Kidney capillary endothelial cell (primary cell): Measurements from ENCODE around the gene CPM.

Experiments used
- DNase-seq: peaks from one replicate; pipeline ENCODE4 v3.0.0-alpha.2; 2018; ENCODE audit warnings: low spot score

CPM gene

DNA sequence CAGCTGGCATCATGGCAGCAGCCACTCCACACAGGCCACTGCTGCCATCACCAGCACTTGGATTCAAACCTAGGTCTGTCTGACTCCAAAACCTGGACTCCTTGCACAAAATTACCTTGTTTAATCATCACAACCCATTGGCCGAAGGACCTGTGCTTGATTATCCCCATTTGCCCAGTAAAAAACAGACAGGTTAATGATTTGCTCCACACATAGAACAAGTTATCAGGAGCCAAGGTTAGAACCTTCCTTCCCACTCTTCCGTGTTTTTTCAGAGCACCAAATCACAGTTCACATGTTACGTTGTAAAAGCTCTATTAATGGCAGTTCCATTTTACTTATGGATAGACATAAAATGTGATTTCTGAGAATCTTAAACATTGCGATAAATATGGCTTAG lies 23.5 kb upstream of the CPM start:
- DNase-seq = no peak

GRCh38 chr12:68954811-68955210 lies 21.8 kb upstream of the CPM start:
- no peak for DNase-seq

DNA sequence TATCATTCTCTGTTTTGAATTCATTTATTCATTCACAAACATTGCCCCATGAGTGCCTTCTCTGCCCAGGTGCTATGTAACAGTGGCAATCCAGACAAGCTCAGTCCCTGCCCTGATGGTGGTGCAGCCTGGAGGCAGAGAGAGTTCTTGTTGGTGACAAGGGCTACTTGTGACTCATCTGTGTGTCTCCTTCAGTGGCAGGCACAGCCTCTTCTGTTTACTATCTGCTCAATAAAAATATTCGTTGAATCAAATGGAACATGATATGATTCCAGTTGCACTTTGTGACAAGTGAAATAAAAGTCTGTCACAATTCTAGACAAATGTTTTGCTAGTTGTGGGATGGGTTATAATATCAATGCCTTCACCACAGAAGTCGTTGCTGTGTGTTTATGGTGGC lies 20.6 kb upstream of the CPM start:
- DNase-seq = no peak

DNA sequence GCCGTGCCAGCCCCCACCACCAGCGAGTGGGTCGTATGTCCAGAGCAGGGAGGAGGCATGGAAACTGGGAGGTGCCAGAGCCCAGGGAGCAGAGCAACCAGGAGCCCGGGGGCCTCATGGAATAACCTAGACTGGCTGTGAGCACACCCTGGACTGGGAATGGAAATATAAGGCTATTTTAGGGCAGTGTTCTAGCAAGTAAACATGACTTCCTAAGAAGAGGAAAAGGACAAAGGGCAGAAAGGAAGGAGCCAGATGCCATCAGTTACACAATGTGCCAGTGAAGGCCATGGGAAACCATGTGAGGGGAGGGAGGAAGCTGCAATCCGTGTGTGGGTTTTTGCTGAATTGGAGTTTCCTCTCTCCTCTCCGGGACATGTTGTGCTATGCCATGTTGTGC lies 18.7 kb upstream of the CPM start:
- no peak for DNase-seq

DNA sequence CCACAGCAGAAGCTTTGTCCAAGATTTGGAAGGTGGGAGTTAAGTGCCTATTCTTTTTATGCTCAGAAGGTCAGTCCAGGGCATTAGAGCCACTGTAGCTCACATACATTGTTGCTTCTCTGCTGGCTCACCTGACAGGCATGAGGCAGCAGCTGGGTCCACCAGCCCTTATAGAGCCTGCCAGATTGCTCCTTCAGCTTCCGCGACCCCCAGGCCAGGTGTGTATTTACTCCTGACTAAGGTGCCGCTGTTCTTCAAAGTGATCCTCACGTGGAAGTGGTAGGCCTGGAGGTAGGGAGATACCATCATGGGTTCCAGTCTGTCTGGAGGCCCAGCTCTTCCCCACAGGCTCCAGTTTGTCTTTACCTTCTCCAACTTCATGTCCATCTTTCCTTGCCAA lies 17.5 kb upstream of the CPM start:
- DNase-seq = no peak

- DNase-seq = no peak
Measured at GRCh38 chr12:68945255-68945654, 12.3 kb upstream of the CPM start.

DNA sequence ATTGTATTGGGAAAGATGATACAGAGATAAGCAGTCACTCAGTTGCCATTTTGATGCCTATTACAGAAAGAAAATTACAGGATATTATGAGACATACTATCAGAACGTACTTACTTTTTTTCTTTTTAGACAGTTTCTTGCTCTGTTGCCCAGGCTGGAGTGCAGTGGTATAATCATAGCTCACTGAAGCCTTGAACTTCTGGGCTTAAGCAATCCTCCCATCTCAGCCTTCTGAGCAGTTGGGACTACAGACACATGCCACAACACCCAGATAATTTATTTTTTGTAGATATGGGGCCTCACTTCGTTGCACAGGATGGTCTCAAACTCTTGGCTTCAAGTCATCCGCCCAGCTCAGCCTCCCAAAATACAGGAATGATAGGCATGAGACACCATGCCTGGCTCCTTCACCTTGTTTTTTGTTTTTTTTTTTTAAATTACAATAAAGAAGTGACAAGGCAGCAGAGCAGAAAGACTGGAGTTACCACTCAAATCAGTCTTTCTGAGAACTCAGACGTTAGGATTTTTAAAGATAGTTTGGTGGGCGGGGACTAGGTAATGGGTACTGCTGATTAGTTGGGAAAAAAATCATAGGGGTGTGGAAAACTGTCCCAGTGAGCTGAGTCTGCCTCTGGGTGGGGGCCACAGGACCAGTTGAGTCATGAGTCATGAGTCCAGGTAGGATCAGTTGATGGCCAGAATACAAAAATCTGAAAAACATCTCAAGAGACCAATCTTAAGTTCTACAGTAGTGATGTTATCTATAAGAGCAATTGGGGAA lies 11.5 kb upstream of the CPM start:
- no peak for DNase-seq

DNA sequence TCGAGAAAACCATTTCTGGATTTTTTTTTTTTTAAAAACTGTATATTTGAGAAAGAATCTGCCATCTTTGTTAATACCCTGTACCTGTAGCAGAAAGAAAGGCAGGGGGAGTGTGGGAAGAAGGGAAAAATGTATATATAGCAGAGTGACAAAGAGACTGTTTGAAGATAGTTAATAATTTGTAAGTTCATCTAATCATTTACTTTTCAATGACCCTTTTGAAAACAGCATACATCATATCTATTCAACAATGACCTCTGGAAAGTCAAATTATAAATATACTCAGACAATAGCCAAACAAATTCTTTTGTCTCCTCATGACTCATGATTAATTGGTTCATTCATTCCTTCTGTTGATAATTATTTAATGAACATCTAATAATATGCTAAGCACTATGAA lies 10.9 kb upstream of the CPM start:
- DNase-seq = no peak

GRCh38 chr12:68940731-68941130 lies 7.8 kb upstream of the CPM start:
- DNase-seq = no peak

- DNase-seq = no peak
Measured at GRCh38 chr12:68939505-68939904, 6.5 kb upstream of the CPM start.

- no peak for DNase-seq
Measured at GRCh38 chr12:68934392-68934791, 1.4 kb upstream of the CPM start.

DNA sequence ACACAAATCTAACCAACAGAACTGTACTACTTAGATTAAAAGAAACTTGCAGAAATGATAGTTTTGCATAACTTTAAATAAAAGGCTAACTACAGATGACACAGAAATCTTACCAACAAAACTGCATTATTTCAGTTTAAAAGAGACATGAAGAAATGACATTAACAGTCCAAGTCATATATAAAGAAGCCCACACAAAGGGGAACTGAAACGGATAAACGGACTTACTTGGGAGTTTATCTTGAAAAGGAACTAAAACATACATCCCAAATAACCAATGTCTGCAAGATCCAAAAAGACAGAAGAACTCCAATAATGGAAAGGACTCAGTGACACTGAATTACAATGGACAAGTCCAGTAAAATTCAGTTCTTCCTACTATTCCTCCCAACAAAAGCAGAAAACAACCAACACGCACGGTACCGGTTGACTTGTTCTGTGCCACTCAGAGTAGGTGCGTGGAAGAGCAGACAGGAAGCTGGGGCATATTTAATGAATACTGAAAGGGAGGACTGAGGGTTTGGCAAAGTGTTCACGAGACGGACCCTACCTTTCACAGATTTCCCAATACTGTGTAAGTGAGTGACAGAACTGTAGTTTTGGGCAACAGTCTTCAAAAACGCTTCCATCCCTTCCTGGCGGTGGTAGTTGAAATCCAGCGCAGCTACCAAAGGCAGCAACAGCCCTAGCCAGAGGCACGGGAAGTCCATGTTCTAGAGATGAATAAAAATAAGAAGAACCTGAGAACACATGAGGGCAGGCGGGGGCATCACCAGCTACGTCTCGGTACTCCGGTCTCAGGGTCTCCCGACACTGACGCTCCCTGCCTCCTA lies 627 bp downstream of the CPM start:
- DNase-seq = peak; percentile 33

DNA sequence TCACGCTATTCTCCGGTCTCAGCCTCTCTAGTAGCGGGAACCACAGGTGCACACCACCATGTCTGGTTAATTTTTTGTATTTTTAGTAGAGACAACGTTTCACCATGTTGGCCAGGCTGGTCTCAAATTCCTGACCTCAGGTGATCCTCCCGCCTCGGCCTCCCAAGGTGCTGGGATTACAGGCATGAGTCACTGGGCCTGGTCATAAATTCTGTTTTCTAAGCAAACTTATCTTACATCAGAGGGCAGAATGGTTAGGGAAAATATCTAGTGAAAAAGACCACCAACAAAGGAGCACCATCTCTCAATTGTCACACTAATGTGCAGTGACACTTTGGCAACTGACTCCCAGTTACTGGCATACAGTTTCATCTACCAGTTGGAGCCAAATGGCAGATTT lies 2.8 kb downstream of the CPM start:
- DNase-seq = no peak

- no peak for DNase-seq
Measured at GRCh38 chr12:68924546-68924945, 8.4 kb downstream of the CPM start.

GRCh38 chr12:68919581-68920239 lies 13.3 kb downstream of the CPM start:
- no peak for DNase-seq

- DNase-seq = no peak
Measured at GRCh38 chr12:68918960-68919359, 14.0 kb downstream of the CPM start.

- DNase-seq = no peak
Measured at GRCh38 chr12:68915055-68915454, 17.9 kb downstream of the CPM start.

DNA sequence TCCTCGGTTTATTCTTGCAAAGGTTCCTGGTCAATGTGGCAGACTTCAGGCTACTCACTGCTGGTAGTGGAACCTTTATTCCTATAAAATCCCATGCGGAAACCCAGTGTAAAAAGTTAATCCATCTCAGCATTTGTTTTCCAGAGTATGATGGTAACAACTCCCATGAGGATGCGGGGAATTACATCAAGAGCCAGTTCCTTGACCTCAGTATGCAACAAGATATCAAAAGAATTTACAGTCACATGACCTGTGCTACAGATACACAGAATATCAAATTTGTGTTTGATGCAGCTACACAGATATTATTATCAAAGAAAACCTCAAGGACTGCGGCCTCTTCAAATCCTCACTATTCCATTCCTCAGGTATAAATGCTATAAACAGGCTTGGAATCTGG lies 19.3 kb downstream of the CPM start:
- DNase-seq = no peak

GRCh38 chr12:68912916-68913315 lies 20.1 kb downstream of the CPM start:
- DNase-seq = no peak

- no peak for DNase-seq
Measured at GRCh38 chr12:68911197-68911718, 21.7 kb downstream of the CPM start.

GRCh38 chr12:68910128-68910527 lies 22.8 kb downstream of the CPM start:
- DNase-seq = no peak

- DNase-seq = no peak
Measured at GRCh38 chr12:68908076-68908475, 24.9 kb downstream of the CPM start.

- no peak for DNase-seq
Measured at GRCh38 chr12:68905733-68906132, 27.2 kb downstream of the CPM start.
